ENCODE results near the gene STAB2. TPM values are rescaled to one million over a fixed set of nuclear protein-coding genes. Genes with fewer than 3 reads are reported as not detected.

The STAB2 gene
- total RNA-seq, 2 experiments from 2014 or later = not detected

GRCh38 chr12:103542078-103542477, 45.0 kb upstream of the STAB2 start:
- H2AFZ ChIP-seq (ENCODE audit: low read length) = no peak overlapping the region
- intact Hi-C loops (cut with micrococcal nuclease; ENCODE audit: unreplicated experiment) = no loop called here
- ChIA-PET POLR2A (interaction anchor here (0.7 kb wide), 1 partner anchor 16 kb away, joined by 4 read pairs; no protein-coding TSS in a partner anchor), CTCF (ENCODE audit: unreplicated experiment) (no interaction called here)
- DNase-seq (ENCODE audit: low spot score) = no peak
- no peak overlapping the region for H3K4me2 ChIP-seq (ENCODE audit: low read length)
- H3K4me1 ChIP-seq (ENCODE audit: insufficient read depth, low read length, poor library complexity, severe bottlenecking) = no peaks in the 10 kb centered on the region
- H4K20me1 ChIP-seq (ENCODE audit: insufficient read depth, low read length) = no peaks in the 10 kb centered on the region
- no peaks in the 10 kb centered on the region for H3K9me2 ChIP-seq (ENCODE audit: insufficient read depth, low read length)
- H3K9me3 ChIP-seq (ENCODE audit: low read length) = no peaks in the 10 kb centered on the region
- H3K27ac ChIP-seq (ENCODE audit: low read depth, low read length, poor library complexity, severe bottlenecking) = no peak overlapping the region
- TF ChIP-seq CTCF (conservative IDR thresholded peaks at IDR 0.05; ENCODE audit: low read length) = no peak
- TF ChIP-seq EZH2phosphoT487 (IDR thresholded peaks at IDR 0.05; ENCODE audit: borderline replicate concordance, low read depth, low read length) = no peak
- no peaks in the 10 kb centered on the region for H3K36me3 ChIP-seq (ENCODE audit: insufficient read depth, low read length)
- BruUV-seq (replicated peaks) = no TSS peak
- no peaks in the 10 kb centered on the region for H3K79me2 ChIP-seq (ENCODE audit: insufficient read depth, low read depth, low read length)
- no peak overlapping the region for H3K4me3 ChIP-seq (ENCODE audit: low read depth, low read length, poor library complexity, severe bottlenecking)

GRCh38 chr12:103546959-103547358, 40.1 kb upstream of the STAB2 start:
- no peaks in the 10 kb centered on the region for H3K9me2 ChIP-seq (ENCODE audit: insufficient read depth, low read length)
- H3K36me3 ChIP-seq (ENCODE audit: insufficient read depth, low read length) = no peaks in the 10 kb centered on the region
- H4K20me1 ChIP-seq (ENCODE audit: insufficient read depth, low read length) = no peaks in the 10 kb centered on the region
- no peak overlapping the region for H3K4me3 ChIP-seq (ENCODE audit: low read depth, low read length, poor library complexity, severe bottlenecking)
- ChIA-PET POLR2A (interaction anchor here (0.6 to 1.3 kb wide), 2 partner anchors 9 to 196 kb away, joined by 3 to 4 read pairs; no protein-coding TSS in a partner anchor), CTCF (ENCODE audit: unreplicated experiment) (no interaction called here)
- intact Hi-C loops (cut with micrococcal nuclease; ENCODE audit: unreplicated experiment) = no loop called here
- H2AFZ ChIP-seq (ENCODE audit: low read length) = no peak overlapping the region
- H3K27ac ChIP-seq (ENCODE audit: low read depth, low read length, poor library complexity, severe bottlenecking) = no peak overlapping the region
- no peaks in the 10 kb centered on the region for H3K9me3 ChIP-seq (ENCODE audit: low read length)
- DNase-seq (ENCODE audit: low spot score) = no peak
- H3K4me2 ChIP-seq (ENCODE audit: low read length) = no peak overlapping the region
- H3K79me2 ChIP-seq (ENCODE audit: insufficient read depth, low read depth, low read length) = no peaks in the 10 kb centered on the region
- no peak for TF ChIP-seq EZH2phosphoT487 (IDR thresholded peaks at IDR 0.05; ENCODE audit: borderline replicate concordance, low read depth, low read length)
- no peak for TF ChIP-seq CTCF (conservative IDR thresholded peaks at IDR 0.05; ENCODE audit: low read length)
- BruUV-seq (replicated peaks) = no TSS peak
- H3K4me1 ChIP-seq (ENCODE audit: insufficient read depth, low read length, poor library complexity, severe bottlenecking) = no peaks in the 10 kb centered on the region

- H3K4me3 ChIP-seq (ENCODE audit: low read depth, low read length, poor library complexity, severe bottlenecking) = no peak overlapping the region
- no peaks in the 10 kb centered on the region for H3K4me1 ChIP-seq (ENCODE audit: insufficient read depth, low read length, poor library complexity, severe bottlenecking)
- H4K20me1 ChIP-seq (ENCODE audit: insufficient read depth, low read length) = no peaks in the 10 kb centered on the region
- ChIA-PET CTCF (ENCODE audit: unreplicated experiment) (no interaction called here), POLR2A (interaction anchor here (0.6 kb wide), 1 partner anchor 196 kb away, joined by 4 read pairs; no protein-coding TSS in a partner anchor)
- H3K79me2 ChIP-seq (ENCODE audit: insufficient read depth, low read depth, low read length) = no peaks in the 10 kb centered on the region
- TF ChIP-seq CTCF (conservative IDR thresholded peaks at IDR 0.05; ENCODE audit: low read length) (no peak), EZH2phosphoT487 (IDR thresholded peaks at IDR 0.05; ENCODE audit: borderline replicate concordance, low read depth, low read length) (no peak)
- no peak for DNase-seq (ENCODE audit: low spot score)
- H3K27ac ChIP-seq (ENCODE audit: low read depth, low read length, poor library complexity, severe bottlenecking) = no peak overlapping the region
- intact Hi-C loops (cut with micrococcal nuclease; ENCODE audit: unreplicated experiment) = no loop called here
- H3K4me2 ChIP-seq (ENCODE audit: low read length) = no peak overlapping the region
- BruUV-seq (replicated peaks) = no TSS peak
- H3K9me3 ChIP-seq (ENCODE audit: low read length) = no peaks in the 10 kb centered on the region
- H2AFZ ChIP-seq (ENCODE audit: low read length) = no peak overlapping the region
- no peaks in the 10 kb centered on the region for H3K36me3 ChIP-seq (ENCODE audit: insufficient read depth, low read length)
- H3K9me2 ChIP-seq (ENCODE audit: insufficient read depth, low read length) = no peaks in the 10 kb centered on the region
Observed at GRCh38 chr12:103547376-103547775, 39.7 kb upstream of the STAB2 start.
